Karpas-422 (cell line): ENCODE data around the gene RAPGEF5. TPM values are rescaled to one million over a fixed set of nuclear protein-coding genes. Genes with fewer than 3 reads are reported as not detected.
"Not testable (repeated sequence)": the region's sequence is repeated elsewhere in the genome, so short reads cannot be mapped to it uniquely, and the experiment has no call there.

Source experiments
- DNase-seq: peaks from one replicate; pipeline ENCODE4 v3.0.0-alpha.2; 2015
- H2AFZ ChIP-seq: fragments of 200-600 bp; sonication (generic); 2 replicates; pipeline ENCODE4 v1.6.1; 2014; ENCODE audit warnings: antibody characterized with exemption, low read length, mixed read lengths
- H3K27ac ChIP-seq: fragments of 200-600 bp; sonication (generic); 2 replicates; pipeline ENCODE4 v1.5.1; 2014; ENCODE audit warnings: mild to moderate bottlenecking, low read length, moderate library complexity
- H3K27me3 ChIP-seq: fragments of 200-600 bp; sonication (generic); 2 replicates; pipeline ENCODE4 v1.6.1; 2014; ENCODE audit warnings: low read length, mixed read lengths
- H3K36me3 ChIP-seq: fragments of 200-600 bp; sonication (generic); 2 replicates; pipeline ENCODE4 v1.6.1; 2014; ENCODE audit warnings: low read length, mixed read lengths; ENCODE audit not compliant: insufficient read depth
- H3K4me1 ChIP-seq: fragments of 200-600 bp; sonication (generic); 2 replicates; pipeline ENCODE4 v1.6.1; 2014; ENCODE audit warnings: mild to moderate bottlenecking, low read length, mixed read lengths
- H3K4me2 ChIP-seq: fragments of 200-600 bp; sonication (generic); 2 replicates; pipeline ENCODE4 v1.6.1; 2014; ENCODE audit warnings: low read length, low read depth, mild to moderate bottlenecking; ENCODE audit not compliant: poor library complexity, severe bottlenecking
- H3K4me3 ChIP-seq: fragments of 200-600 bp; sonication (generic); 2 replicates; pipeline ENCODE4 v1.5.1; 2014; ENCODE audit warnings: mild to moderate bottlenecking, antibody characterized with exemption, low read length, mixed read lengths
- H3K79me2 ChIP-seq: fragments of 200-600 bp; sonication (generic); 2 replicates; pipeline ENCODE4 v1.6.1; 2014; ENCODE audit warnings: mild to moderate bottlenecking, low read length, mixed read lengths
- H3K9ac ChIP-seq: fragments of 200-600 bp; sonication (generic); 2 replicates; pipeline ENCODE4 v1.6.0; 2014; ENCODE audit warnings: low read length
- H3K9me2 ChIP-seq: fragments of 200-600 bp; sonication (generic), shearing (Covaris generic); replicated peaks from 2 replicates; pipeline ENCODE4 v1.6.0; 2014; ENCODE audit warnings: mild to moderate bottlenecking, low read length, moderate library complexity; ENCODE audit not compliant: insufficient read depth
- H3K9me3 ChIP-seq: fragments of 300-700, 200-600 bp; sonication (generic); 2 replicates; pipeline ENCODE4 v1.6.1; 2014; ENCODE audit warnings: low read length, mixed read lengths
- H4K20me1 ChIP-seq: fragments of 200-600 bp; sonication (generic); 2 replicates; pipeline ENCODE4 v1.6.1; 2014; ENCODE audit warnings: mild to moderate bottlenecking, antibody characterized with exemption, low read length, low read depth; ENCODE audit not compliant: insufficient read depth
- total RNA-seq: library from RNA; depleted of rRNA; stranded (reverse); fragments of >200 nt; shearing (Covaris generic); gene quantifications from 2 replicates; pipeline ENCODE4 v1.2.3, GENCODE V29; 2014; ENCODE audit warnings: low replicate concordance

Gene RAPGEF5
- total RNA-seq, 1 experiment from 2014 or later: 81.6 TPM

GRCh38 chr7:22109761-22110160 is 247.2 kb downstream of the RAPGEF5 start:
- H3K79me2 ChIP-seq: no peaks in the 10 kb centered on the region
- H3K9me3 ChIP-seq: no peaks in the 10 kb centered on the region
- no peaks in the 10 kb centered on the region for H3K9me2 ChIP-seq
- peak; percentile 65 for DNase-seq
- peaks cover 6% of the 10 kb centered on the region; the same call in 1 of the 2 replicates for H3K36me3 ChIP-seq
- no peak overlapping the region for H2AFZ ChIP-seq
- no peak overlapping the region for H3K9ac ChIP-seq
- no peaks in the 10 kb centered on the region for H4K20me1 ChIP-seq
- no peak overlapping the region for H3K27ac ChIP-seq
- H3K27me3 ChIP-seq: no peaks in the 10 kb centered on the region
- H3K4me2 ChIP-seq: no peak overlapping the region
- no peaks in the 10 kb centered on the region for H3K4me1 ChIP-seq
- no peak overlapping the region for H3K4me3 ChIP-seq

GRCh38 chr7:22108151-22108845 is 248.7 kb downstream of the RAPGEF5 start:
- no peaks in the 10 kb centered on the region for H3K27me3 ChIP-seq
- no peak overlapping the region for H3K9ac ChIP-seq
- DNase-seq: no peak
- no peak overlapping the region for H3K27ac ChIP-seq
- no peak overlapping the region for H2AFZ ChIP-seq
- peaks cover 6% of the 10 kb centered on the region; the same call in 1 of the 2 replicates for H3K36me3 ChIP-seq
- H3K4me2 ChIP-seq: no peak overlapping the region
- no peaks in the 10 kb centered on the region for H3K9me3 ChIP-seq
- H4K20me1 ChIP-seq: no peaks in the 10 kb centered on the region
- H3K4me1 ChIP-seq: no peaks in the 10 kb centered on the region
- no peak overlapping the region for H3K4me3 ChIP-seq
- no peaks in the 10 kb centered on the region for H3K79me2 ChIP-seq
- H3K9me2 ChIP-seq: no peaks in the 10 kb centered on the region

- no peak overlapping the region for H3K9ac ChIP-seq
Measured at GRCh38 chr7:22105550-22105949, 251.4 kb downstream of the RAPGEF5 start.

GRCh38 chr7:22094413-22095342 is 262.3 kb downstream of the RAPGEF5 start:
- no peak for DNase-seq
- H3K27ac ChIP-seq: no peak overlapping the region
- no peak overlapping the region for H3K9ac ChIP-seq
- H4K20me1 ChIP-seq: no peaks in the 10 kb centered on the region
- 0 out of 2 replicates have a peak, but pooled peaks cover 2% of the 10 kb centered on the region for H3K4me1 ChIP-seq
- H3K27me3 ChIP-seq: no peaks in the 10 kb centered on the region
- H3K79me2 ChIP-seq: no peaks in the 10 kb centered on the region
- H3K4me3 ChIP-seq: no peak overlapping the region
- no peaks in the 10 kb centered on the region for H3K9me3 ChIP-seq
- no peaks in the 10 kb centered on the region for H3K36me3 ChIP-seq
- H3K9me2 ChIP-seq: no peaks in the 10 kb centered on the region
- H3K4me2 ChIP-seq: no peak overlapping the region
- H2AFZ ChIP-seq: no peak overlapping the region

More at GRCh38 chr7:22105550-22105949, 251.4 kb downstream of the RAPGEF5 start:
- Histone ChIP-seq H3K36me3 (peaks cover 6% of the 10 kb centered on the region; the same call in 1 of the 2 replicates), H3K4me1 (no peaks in the 10 kb centered on the region), H3K9me2 (no peaks in the 10 kb centered on the region), H3K79me2 (no peaks in the 10 kb centered on the region), H4K20me1 (no peaks in the 10 kb centered on the region), H3K27ac (no peak overlapping the region), H3K4me2 (no peak overlapping the region), H3K27me3 (no peaks in the 10 kb centered on the region), H3K9me3 (no peaks in the 10 kb centered on the region), H3K4me3 (no peak overlapping the region), H2AFZ (no peak overlapping the region)
- no peak for DNase-seq

GRCh38 chr7:22093936-22094335 is 263.0 kb downstream of the RAPGEF5 start:
- no peak for DNase-seq
- Histone ChIP-seq H3K79me2 (no peaks in the 10 kb centered on the region), H3K9me2 (no peaks in the 10 kb centered on the region), H3K9ac (no peak overlapping the region), H3K4me3 (no peak overlapping the region), H3K36me3 (no peaks in the 10 kb centered on the region), H3K27ac (no peak overlapping the region), H3K4me1 (0 out of 2 replicates have a peak, but pooled peaks cover 2% of the 10 kb centered on the region), H3K4me2 (no peak overlapping the region), H2AFZ (no peak overlapping the region), H3K27me3 (no peaks in the 10 kb centered on the region), H3K9me3 (no peaks in the 10 kb centered on the region), H4K20me1 (no peaks in the 10 kb centered on the region)

GRCh38 chr7:22093001-22093400 is 264.0 kb downstream of the RAPGEF5 start:
- Histone ChIP-seq H3K36me3 (no peaks in the 10 kb centered on the region), H2AFZ (no peak overlapping the region), H4K20me1 (no peaks in the 10 kb centered on the region), H3K79me2 (no peaks in the 10 kb centered on the region), H3K4me2 (no peak overlapping the region), H3K4me3 (no peak overlapping the region), H3K27me3 (no peaks in the 10 kb centered on the region), H3K9me3 (no peaks in the 10 kb centered on the region), H3K27ac (no peak overlapping the region), H3K9me2 (no peaks in the 10 kb centered on the region), H3K4me1 (0 out of 2 replicates have a peak, but pooled peaks cover 2% of the 10 kb centered on the region), H3K9ac (no peak overlapping the region)
- DNase-seq: no peak

GRCh38 chr7:22090958-22091525 is 265.9 kb downstream of the RAPGEF5 start:
- H3K36me3 ChIP-seq, H4K20me1 ChIP-seq, H3K4me3 ChIP-seq, H3K9me3 ChIP-seq, DNase-seq, H3K9me2 ChIP-seq, H3K27me3 ChIP-seq, H3K4me1 ChIP-seq, H3K9ac ChIP-seq, H3K27ac ChIP-seq, H2AFZ ChIP-seq, H3K4me2 ChIP-seq, H3K79me2 ChIP-seq: not testable (repeated sequence)

GRCh38 chr7:22090512-22090911 is 266.4 kb downstream of the RAPGEF5 start:
- no peak for DNase-seq
- no peaks in the 10 kb centered on the region for H4K20me1 ChIP-seq
- H3K79me2 ChIP-seq: no peaks in the 10 kb centered on the region
- H3K27me3 ChIP-seq: no peaks in the 10 kb centered on the region
- H3K27ac ChIP-seq: no peak overlapping the region
- no peak overlapping the region for H3K4me3 ChIP-seq
- no peaks in the 10 kb centered on the region for H3K36me3 ChIP-seq
- no peaks in the 10 kb centered on the region for H3K4me1 ChIP-seq
- H3K9me3 ChIP-seq: no peaks in the 10 kb centered on the region
- no peak overlapping the region for H3K4me2 ChIP-seq
- no peaks in the 10 kb centered on the region for H3K9me2 ChIP-seq
- H2AFZ ChIP-seq: no peak overlapping the region
- H3K9ac ChIP-seq: no peak overlapping the region
